HG03135 (cell line): ENCODE data around the gene NRTN.
"Not testable (repeated sequence)": the region's sequence is repeated elsewhere in the genome, so short reads cannot be mapped to it uniquely, and the experiment has no call there.

Source experiments
- ATAC-seq: cut with Tn5 transposase; IDR thresholded peaks from one replicate; pipeline ENCODE4 v1.9.1; 2021; ENCODE audit warnings: mild to moderate bottlenecking, moderate library complexity; ENCODE audit not compliant: unreplicated experiment

Gene NRTN

GRCh38 chr19:5832527-5833216 lies 27.8 kb downstream of the NRTN start:
- ATAC-seq, result no peak

- ATAC-seq, result no peak
These were observed 33.0 kb downstream of the NRTN start for GRCh38 chr19:5837761-5838352.

- ATAC-seq, result no peak
These were observed 33.6 kb downstream of the NRTN start for GRCh38 chr19:5838353-5839064.

GRCh38 chr19:5839065-5840017 lies 34.5 kb downstream of the NRTN start, which contains the start of gene FUT6:
Gene FUT6 (minus strand): TSS chr19:5839702. CDS start chr19:5832567, 7,135 bp downstream.
- no peak for ATAC-seq

- ATAC-seq, result not testable (repeated sequence)
These were observed 36.9 kb downstream of the NRTN start for GRCh38 chr19:5841735-5842111.

- no peak for ATAC-seq
These were observed 38.5 kb downstream of the NRTN start for GRCh38 chr19:5843295-5843927.

GRCh38 chr19:5844456-5845433 lies 39.9 kb downstream of the NRTN start:
- ATAC-seq, result no peak

GRCh38 chr19:5847846-5848245 lies 43.0 kb downstream of the NRTN start:
- ATAC-seq, result not testable (repeated sequence)

- not testable (repeated sequence) for ATAC-seq
These were observed 43.8 kb downstream of the NRTN start for GRCh38 chr19:5848621-5849020.

GRCh38 chr19:5850189-5850588 lies 45.3 kb downstream of the NRTN start:
- ATAC-seq, result no peak

- no peak for ATAC-seq
These were observed 46.0 kb downstream of the NRTN start for GRCh38 chr19:5850743-5851293.

- ATAC-seq, result no peak
These were observed 46.4 kb downstream of the NRTN start, which contains the start of gene FUT3 for GRCh38 chr19:5851302-5851701. Gene FUT3 (minus strand): TSS chr19:5851449.

- not testable (repeated sequence) for ATAC-seq
These were observed 49.3 kb downstream of the NRTN start for GRCh38 chr19:5854121-5854520.

GRCh38 chr19:5855151-5855550 lies 50.3 kb downstream of the NRTN start:
- not testable (repeated sequence) for ATAC-seq

- no peak for ATAC-seq
These were observed 52.6 kb downstream of the NRTN start for GRCh38 chr19:5857203-5858081.

- no peak for ATAC-seq
These were observed 58.3 kb downstream of the NRTN start for GRCh38 chr19:5863030-5863665.

- ATAC-seq, result no peak
These were observed 59.3 kb downstream of the NRTN start for GRCh38 chr19:5864013-5864720.
